Tibial nerve (tissue), 4 donors: ENCODE results near the gene LUC7L2.

ENCODE experiments used
- CTCF ChIP-seq, 5 experiments: fragments of 200-600 bp in 3 of 5; fragments of 450-650 bp in 2 of 5; sonication (generic) in 3 of 5; IDR thresholded peaks; one replicate each; pipeline ENCODE4 v1.5.1; 2016 to 2019; ENCODE audit warnings: antibody characterized with exemption in 5 of 5, mild to moderate bottlenecking in 3 of 5, moderate library complexity in 2 of 5
- EP300 ChIP-seq, 2 donors: sonication (generic); formaldehyde crosslinking; IDR thresholded peaks; one replicate each; pipeline ENCODE4 v1.6.1; 2017; ENCODE audit warnings: antibody characterized with exemption in 2 of 2, mild to moderate bottlenecking in 1 of 2
- POLR2A ChIP-seq, 2 donors: fragments of 450-650 bp; IDR thresholded peaks; one replicate each; pipeline ENCODE4 v1.6.1; 2017; ENCODE audit warnings: antibody characterized with exemption in 2 of 2, mild to moderate bottlenecking in 2 of 2, moderate library complexity in 2 of 2

DNA sequence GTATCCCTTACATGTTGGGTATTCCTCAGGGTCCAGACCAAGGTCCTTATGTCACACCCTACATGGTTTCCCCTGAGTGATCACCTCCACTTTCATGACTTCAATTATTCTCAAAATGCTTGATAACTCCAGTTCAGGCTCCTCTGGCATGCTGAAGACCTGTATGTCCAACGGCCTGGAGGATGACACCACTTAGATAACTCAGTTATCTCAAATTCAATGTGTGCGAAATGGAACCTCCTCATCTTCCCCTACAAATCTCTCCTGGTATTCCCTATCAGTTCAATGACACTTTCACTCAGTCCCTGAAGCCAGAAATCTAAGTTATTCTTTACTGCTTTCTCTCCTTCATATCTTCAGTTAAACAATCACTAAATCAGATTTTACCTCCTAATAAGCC, 8.7 kb upstream of the LUC7L2 start:
- TF ChIP-seq CTCF (IDR thresholded peaks at IDR 0.05) (no peak), EP300 (IDR thresholded peaks at IDR 0.05) (no peak), POLR2A (IDR thresholded peaks at IDR 0.05) (no peak)
